GM19467 (cell line): Measurements from ENCODE around the gene OR4D10.

Experiments used
- ATAC-seq: cut with Tn5 transposase; IDR thresholded peaks from one replicate; pipeline ENCODE4 v1.9.1; 2021; ENCODE audit warnings: mild to moderate bottlenecking, moderate library complexity; ENCODE audit not compliant: unreplicated experiment

OR4D10 gene

DNA sequence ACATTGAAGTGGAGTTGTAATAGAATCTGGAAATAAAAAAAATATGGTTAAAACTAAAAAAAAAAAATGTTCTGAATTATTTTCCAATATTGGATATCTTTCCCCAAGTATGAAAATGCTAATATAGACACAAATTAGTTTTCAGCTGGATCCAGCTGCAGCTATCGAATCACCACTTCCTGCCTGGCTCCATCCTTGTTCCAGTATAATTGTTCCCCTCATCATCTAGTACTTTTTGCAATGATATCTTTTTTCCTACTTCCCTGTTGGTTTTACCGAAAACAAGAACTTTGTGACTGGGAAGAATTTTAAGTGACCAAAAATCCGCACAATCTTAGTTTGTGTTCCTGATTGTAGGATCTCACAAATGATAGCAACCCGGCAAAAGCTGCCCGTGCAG lies 47.6 kb downstream of the OR4D10 start:
- no peak for ATAC-seq

DNA sequence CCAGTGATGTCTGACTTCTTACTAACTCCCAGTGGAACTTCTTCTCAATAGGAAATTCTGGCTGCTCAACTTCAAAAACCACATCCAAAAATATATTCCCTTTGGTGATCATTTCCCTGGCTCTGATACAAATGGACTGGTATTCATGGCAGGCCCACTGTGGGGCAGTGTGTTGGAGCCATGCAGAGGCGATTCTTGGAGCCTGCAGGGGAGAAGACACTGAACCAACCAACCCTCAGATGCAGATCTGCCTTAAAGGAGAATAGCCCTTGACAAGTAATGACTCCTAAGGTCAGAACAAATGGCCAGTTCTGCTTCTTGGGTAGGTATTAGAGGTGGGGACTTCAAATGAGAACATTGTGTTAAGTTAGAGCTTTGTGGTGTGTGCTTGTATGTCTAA lies 50.4 kb downstream of the OR4D10 start:
- no peak for ATAC-seq

DNA sequence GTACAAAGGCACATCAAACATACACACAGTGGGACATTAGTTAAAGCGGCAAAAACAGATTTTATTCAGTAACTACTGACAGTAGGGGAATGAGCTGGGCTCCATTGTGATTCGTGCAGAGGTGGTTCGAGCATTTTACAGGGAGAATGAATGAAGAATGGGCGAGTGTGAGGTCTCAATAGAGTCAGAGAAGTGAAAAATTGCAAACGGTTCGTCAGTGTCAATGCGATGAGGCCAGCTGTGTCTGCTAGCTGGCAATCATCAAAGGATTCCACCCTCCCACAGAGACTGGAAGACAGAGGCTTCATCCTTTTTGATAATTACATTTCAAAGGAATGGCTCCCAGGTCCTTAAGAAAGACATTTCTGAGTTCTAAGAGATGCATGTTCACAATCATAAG lies 55.6 kb downstream of the OR4D10 start:
- ATAC-seq: no peak
